NCI-H82 (cell line): ENCODE measurements around the gene DNAH10.
"Not testable (repeated sequence)": the region's sequence is repeated elsewhere in the genome, so short reads cannot be mapped to it uniquely, and the experiment has no call there.

Experiments used
- DNase-seq: peaks from one replicate; lab custom pipeline; 2025; lab: John Stamatoyannopoulos, UW

DNAH10 gene

GRCh38 chr12:123748661-123749060 lies 13.4 kb upstream of the DNAH10 start:
- no peak for DNase-seq

- no peak for DNase-seq
Measured at GRCh38 chr12:123749355-123749754, 12.7 kb upstream of the DNAH10 start.

GRCh38 chr12:123750159-123750656 lies 11.9 kb upstream of the DNAH10 start:
- no peak for DNase-seq

- DNase-seq = no peak
Measured at GRCh38 chr12:123752046-123752445, 10.1 kb upstream of the DNAH10 start.

- DNase-seq = no peak
Measured at GRCh38 chr12:123754041-123754772, 7.9 kb upstream of the DNAH10 start.

- no peak for DNase-seq
Measured at GRCh38 chr12:123757561-123757960, 4.5 kb upstream of the DNAH10 start.

GRCh38 chr12:123760267-123760938 lies 1.7 kb upstream of the DNAH10 start:
- DNase-seq = no peak

- DNase-seq = no peak
Measured at GRCh38 chr12:123762715-123763052, 583 bp downstream of the DNAH10 start.

- no peak for DNase-seq
Measured at GRCh38 chr12:123763093-123763492, 992 bp downstream of the DNAH10 start.

GRCh38 chr12:123764109-123764508 lies 2.0 kb downstream of the DNAH10 start:
- DNase-seq = no peak

GRCh38 chr12:123765504-123766035 lies 3.5 kb downstream of the DNAH10 start:
- DNase-seq = no peak

GRCh38 chr12:123767613-123768012 lies 5.5 kb downstream of the DNAH10 start:
- no peak for DNase-seq

GRCh38 chr12:123771261-123771660 lies 9.2 kb downstream of the DNAH10 start:
- no peak for DNase-seq

GRCh38 chr12:123772074-123772473 lies 10.0 kb downstream of the DNAH10 start:
- no peak for DNase-seq

- no peak for DNase-seq
Measured at GRCh38 chr12:123773375-123773774, 11.3 kb downstream of the DNAH10 start.

- no peak for DNase-seq
Measured at GRCh38 chr12:123779551-123779950, 17.4 kb downstream of the DNAH10 start.

GRCh38 chr12:123782997-123783792 lies 21.1 kb downstream of the DNAH10 start:
- no peak for DNase-seq

- no peak for DNase-seq
Measured at GRCh38 chr12:123787466-123787865, 25.4 kb downstream of the DNAH10 start.

GRCh38 chr12:123788541-123788940 lies 26.4 kb downstream of the DNAH10 start:
- DNase-seq = no peak

GRCh38 chr12:123789422-123789821 lies 27.3 kb downstream of the DNAH10 start:
- DNase-seq = not testable (repeated sequence)

- DNase-seq = no peak
Measured at GRCh38 chr12:123790905-123791467, 28.9 kb downstream of the DNAH10 start.

GRCh38 chr12:123794027-123794426 lies 31.9 kb downstream of the DNAH10 start:
- no peak for DNase-seq
